NT2/D1 (cell line): Measurements from ENCODE around the gene ZDHHC17.

Source experiments
- SUZ12 ChIP-seq: IDR thresholded peaks from 2 replicates; pipeline ENCODE4 v1.6.1; 2011; ENCODE audit not compliant: insufficient read length, insufficient read depth; ENCODE audit errors: extremely low read depth
- YY1 ChIP-seq: IDR thresholded peaks from 2 replicates; pipeline ENCODE4 v1.6.1; 2011; ENCODE audit not compliant: insufficient read length, insufficient read depth

- TF ChIP-seq YY1 (no peak), SUZ12 (no peak)
Measured at GRCh38 chr12:76739896-76740295, 24.0 kb upstream of the ZDHHC17 start.
